ENCODE data around the gene ENPP6.

DNA sequence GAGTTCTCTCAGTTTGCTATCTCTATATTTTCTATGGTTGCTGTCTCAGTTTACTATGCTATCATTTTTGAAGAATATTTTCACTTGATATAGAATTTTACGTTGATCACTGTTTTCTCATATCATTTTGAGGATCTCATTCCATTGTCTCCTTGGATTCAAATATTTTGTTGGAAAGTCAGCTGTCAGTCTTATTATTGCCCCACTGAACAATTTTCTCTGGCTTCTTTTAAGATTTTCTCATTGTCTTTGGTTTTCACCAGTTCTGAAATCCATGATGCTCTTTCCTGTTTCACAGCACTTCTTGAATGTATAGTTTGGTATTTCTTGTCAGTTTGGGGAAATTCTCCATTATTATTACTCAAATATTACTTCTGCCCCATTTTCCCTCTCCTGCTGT is 81.1 kb downstream of the ENPP6 start:
- TF ChIP-seq, protein P1, sequence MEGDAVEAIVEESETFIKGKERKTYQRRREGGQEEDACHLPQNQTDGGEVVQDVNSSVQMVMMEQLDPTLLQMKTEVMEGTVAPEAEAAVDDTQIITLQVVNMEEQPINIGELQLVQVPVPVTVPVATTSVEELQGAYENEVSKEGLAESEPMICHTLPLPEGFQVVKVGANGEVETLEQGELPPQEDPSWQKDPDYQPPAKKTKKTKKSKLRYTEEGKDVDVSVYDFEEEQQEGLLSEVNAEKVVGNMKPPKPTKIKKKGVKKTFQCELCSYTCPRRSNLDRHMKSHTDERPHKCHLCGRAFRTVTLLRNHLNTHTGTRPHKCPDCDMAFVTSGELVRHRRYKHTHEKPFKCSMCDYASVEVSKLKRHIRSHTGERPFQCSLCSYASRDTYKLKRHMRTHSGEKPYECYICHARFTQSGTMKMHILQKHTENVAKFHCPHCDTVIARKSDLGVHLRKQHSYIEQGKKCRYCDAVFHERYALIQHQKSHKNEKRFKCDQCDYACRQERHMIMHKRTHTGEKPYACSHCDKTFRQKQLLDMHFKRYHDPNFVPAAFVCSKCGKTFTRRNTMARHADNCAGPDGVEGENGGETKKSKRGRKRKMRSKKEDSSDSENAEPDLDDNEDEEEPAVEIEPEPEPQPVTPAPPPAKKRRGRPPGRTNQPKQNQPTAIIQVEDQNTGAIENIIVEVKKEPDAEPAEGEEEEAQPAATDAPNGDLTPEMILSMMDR (IDR thresholded peaks at IDR 0.05; ENCODE audit: poor library complexity, severe bottlenecking), result no peak
- no peak for TF ChIP-seq EZH2 (IDR thresholded peaks at IDR 0.05; ENCODE audit: borderline replicate concordance, insufficient read depth, low read length, poor library complexity, severe bottlenecking)

All from neural cell (in vitro differentiated cells).